K562 (cell line): ENCODE results near the gene COQ4. TPM values are rescaled to one million over a fixed set of nuclear protein-coding genes. Genes with fewer than 3 reads are reported as not detected.

Source experiments
- EP400 ChIP-seq: fragments of 450-650 bp; IDR thresholded peaks from 2 replicates; pipeline ENCODE4 v1.6.1; 2017; ENCODE audit warnings: antibody characterized with exemption, mild to moderate bottlenecking, moderate library complexity
- EZH2 ChIP-seq: IDR thresholded peaks from 2 replicates; pipeline ENCODE4 v1.6.1; 2012; ENCODE audit warnings: low read depth, mild to moderate bottlenecking, inconsistent platforms, low read length, borderline replicate concordance
- HLTF ChIP-seq: fragments of 450-650 bp; IDR thresholded peaks from 2 replicates; pipeline ENCODE4 v1.6.1; 2016
- HNRNPLL ChIP-seq: fragments of 200-400 bp; formaldehyde crosslinking; IDR thresholded peaks from 2 replicates; pipeline ENCODE4 v1.6.1; 2017; ENCODE audit warnings: low read length, low read depth, mild to moderate bottlenecking; ENCODE audit not compliant: poor library complexity, severe bottlenecking
- RBFOX2 ChIP-seq: fragments of 200-400 bp; formaldehyde crosslinking; IDR thresholded peaks from 2 replicates; pipeline ENCODE4 v1.6.1; 2017; ENCODE audit warnings: low read depth, mild to moderate bottlenecking, low read length, moderate library complexity
- RBM34 ChIP-seq: fragments of 200-400 bp; formaldehyde crosslinking; IDR thresholded peaks from 2 replicates; pipeline ENCODE4 v1.6.1; 2018; ENCODE audit warnings: low read length, borderline replicate concordance; ENCODE audit not compliant: insufficient read depth
- SIRT6 ChIP-seq: IDR thresholded peaks from one replicate; pipeline ENCODE4 v1.6.1; 2012; ENCODE audit warnings: low read depth, mild to moderate bottlenecking, control low read depth, inconsistent platforms, low read length, moderate library complexity
- SRSF9 ChIP-seq: fragments of 200-400 bp; formaldehyde crosslinking; IDR thresholded peaks from 2 replicates; pipeline ENCODE4 v1.6.1; 2017; ENCODE audit warnings: low read depth, low read length, borderline replicate concordance
- STAT5B ChIP-seq: fragments of 250-450 bp; sonication (Bioruptor Pico); IDR thresholded peaks from 2 replicates; pipeline ENCODE4 v1.8.0; 2021; ENCODE audit warnings: mild to moderate bottlenecking, inconsistent platforms
- polyA plus RNA-seq, 8 experiments: library from polyadenylated mRNA; depleted of rRNA in 4 of 8; stranded (reverse) in 5 of 8; unstranded in 3 of 8; fragments of >200 nt; fragmentation: Nextera tagmentation in 2 of 8; fragmentation: Illumina TruSeq in 1 of 8; extraction: Ambion mirVana in 2 of 8; extraction: Trizol in 1 of 8; gene quantifications; 2 replicates each; pipeline versions ENCODE4 v1.2.1 to v1.2.3, GENCODE V29; 2011 to 2014; ENCODE audit warnings: inconsistent platforms in 1 of 8, missing spikeins in 1 of 8
- total RNA-seq, 7 experiments: library from RNA; depleted of rRNA in 6 of 7; stranded (reverse); fragments of >200 nt in 6 of 7; fragmentation: Illumina TruSeq in 2 of 7; extraction: Trizol in 2 of 7; gene quantifications; 2 replicates each; pipeline versions ENCODE4 v1.2.1 to v1.2.3, GENCODE V29; 2011 to 2021; ENCODE audit warnings: low replicate concordance in 1 of 7
- TF ChIP-seq, protein P1 (sequence below): sonication (generic); formaldehyde crosslinking; IDR thresholded peaks from 2 replicates; pipeline ENCODE4 v1.8.0; 2022; ENCODE audit warnings: missing genetic modification reagents, mild to moderate bottlenecking, moderate library complexity, borderline replicate concordance
- TF ChIP-seq, protein P2 (sequence below): sonication (generic); formaldehyde crosslinking; IDR thresholded peaks from 2 replicates; pipeline ENCODE4 v1.8.1; 2022; ENCODE audit warnings: missing genetic modification reagents

Gene COQ4
- total and polyA plus RNA-seq, 9 of the 15 experiments (the other 6 are each of a cell fraction or from before 2014, with no cell fraction given): 9.1 to 135 (median 67.2) TPM

DNA sequence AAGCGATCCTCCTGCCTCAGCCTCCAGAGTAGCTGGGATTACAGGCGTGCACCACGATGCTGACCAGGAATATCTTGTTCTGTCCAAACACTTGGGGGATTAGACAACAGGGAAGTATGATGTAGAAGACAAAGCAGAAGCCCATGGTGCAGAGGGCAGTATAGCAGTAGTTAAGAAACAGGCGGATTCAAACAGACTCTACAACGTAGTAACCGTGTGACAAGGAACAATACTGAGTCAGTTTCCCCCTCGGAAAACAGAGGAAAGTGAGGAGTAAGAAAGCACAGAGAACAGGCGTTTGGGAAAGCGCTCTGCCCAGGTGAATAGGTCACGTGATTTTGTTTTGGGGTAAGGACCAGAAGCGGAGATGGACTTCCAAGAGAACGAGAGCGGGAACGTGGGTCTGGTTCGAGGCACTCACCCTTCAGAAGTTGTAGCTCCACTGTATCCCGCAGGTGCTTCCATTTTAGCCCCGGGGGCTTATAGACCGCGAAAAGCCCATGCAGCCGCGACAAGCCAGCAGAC lies 698 bp upstream of the COQ4 start (continued):
- TF ChIP-seq RBFOX2: no peak
- TF ChIP-seq SRSF9: no peak
- no peak for TF ChIP-seq STAT5B (CRISPR knock-in tag)
- no peak for TF ChIP-seq SIRT6
- TF ChIP-seq HLTF: no peak
- TF ChIP-seq EZH2: no peak
- no peak for TF ChIP-seq HNRNPLL
- no peak for TF ChIP-seq RBM34
- TF ChIP-seq, protein P1, sequence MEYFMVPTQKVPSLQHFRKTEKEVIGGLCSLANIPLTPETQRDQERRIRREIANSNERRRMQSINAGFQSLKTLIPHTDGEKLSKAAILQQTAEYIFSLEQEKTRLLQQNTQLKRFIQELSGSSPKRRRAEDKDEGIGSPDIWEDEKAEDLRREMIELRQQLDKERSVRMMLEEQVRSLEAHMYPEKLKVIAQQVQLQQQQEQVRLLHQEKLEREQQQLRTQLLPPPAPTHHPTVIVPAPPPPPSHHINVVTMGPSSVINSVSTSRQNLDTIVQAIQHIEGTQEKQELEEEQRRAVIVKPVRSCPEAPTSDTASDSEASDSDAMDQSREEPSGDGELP: no peak
- TF ChIP-seq, protein P2, sequence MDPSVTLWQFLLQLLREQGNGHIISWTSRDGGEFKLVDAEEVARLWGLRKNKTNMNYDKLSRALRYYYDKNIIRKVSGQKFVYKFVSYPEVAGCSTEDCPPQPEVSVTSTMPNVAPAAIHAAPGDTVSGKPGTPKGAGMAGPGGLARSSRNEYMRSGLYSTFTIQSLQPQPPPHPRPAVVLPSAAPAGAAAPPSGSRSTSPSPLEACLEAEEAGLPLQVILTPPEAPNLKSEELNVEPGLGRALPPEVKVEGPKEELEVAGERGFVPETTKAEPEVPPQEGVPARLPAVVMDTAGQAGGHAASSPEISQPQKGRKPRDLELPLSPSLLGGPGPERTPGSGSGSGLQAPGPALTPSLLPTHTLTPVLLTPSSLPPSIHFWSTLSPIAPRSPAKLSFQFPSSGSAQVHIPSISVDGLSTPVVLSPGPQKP (CRISPR knock-in tag): no peak
- no peak for TF ChIP-seq EP400
